ENCODE results near the gene ERBIN. TPM values are rescaled to one million over a fixed set of nuclear protein-coding genes. Genes with fewer than 3 reads are reported as not detected.

The ERBIN gene
- total RNA-seq, 1 experiment from 2014 or later: 143 TPM

GRCh38 chr5:66066826-66067225, 140.5 kb downstream of the ERBIN start:
- CTCF ChIA-PET: no interaction called here
- Histone ChIP-seq H3K27me3 (ENCODE audit: insufficient read depth, low read depth) (no peaks in the 10 kb centered on the region), H3K4me3 (no peak overlapping the region), H3K9me3 (ENCODE audit: insufficient read depth, low read depth) (no peaks in the 10 kb centered on the region), H3K4me1 (replicated peaks; ENCODE audit: insufficient read depth) (no peaks in the 10 kb centered on the region), H3K9me2 (ENCODE audit: insufficient read depth) (no peaks in the 10 kb centered on the region), H2AFZ (no peak overlapping the region), H3K27ac (no peak overlapping the region), H3K4me2 (no peak overlapping the region), H3K36me3 (ENCODE audit: low read depth) (peaks cover 18% of the 10 kb centered on the region; the same call in 1 of the 2 replicates), H3F3A (ENCODE audit: insufficient read depth, low read depth) (peaks cover 19% of the 10 kb centered on the region), H4K20me1 (ENCODE audit: insufficient read depth) (peaks cover 27% of the 10 kb centered on the region), H3K79me2 (ENCODE audit: low read depth) (peaks cover 16% of the 10 kb centered on the region)
- no TSS peak for BruUV-seq (replicated peaks)
- POLR2A ChIA-PET (ENCODE audit: unreplicated experiment): no interaction called here
- TF ChIP-seq CTCF (conservative IDR thresholded peaks at IDR 0.05): no peak
- TF ChIP-seq EZH2 (IDR thresholded peaks at IDR 0.05; ENCODE audit: low read depth): no peak
- intact Hi-C loops (cut with micrococcal nuclease; ENCODE audit: unreplicated experiment): no loop called here
- DNase-seq: no peak

GRCh38 chr5:66072031-66072430, 145.7 kb downstream of the ERBIN start:
- Histone ChIP-seq H3K4me1 (replicated peaks; ENCODE audit: insufficient read depth) (no peaks in the 10 kb centered on the region), H3K27me3 (ENCODE audit: insufficient read depth, low read depth) (no peaks in the 10 kb centered on the region), H3K79me2 (ENCODE audit: low read depth) (0 out of 2 replicates have a peak, but pooled peaks cover 3% of the 10 kb centered on the region), H3K4me3 (no peak overlapping the region), H4K20me1 (ENCODE audit: insufficient read depth) (peaks cover 18% of the 10 kb centered on the region), H3K9me2 (ENCODE audit: insufficient read depth) (no peaks in the 10 kb centered on the region), H3K36me3 (ENCODE audit: low read depth) (peaks cover 24% of the 10 kb centered on the region; the same call in 1 of the 2 replicates), H3K4me2 (no peak overlapping the region), H3K9me3 (ENCODE audit: insufficient read depth, low read depth) (no peaks in the 10 kb centered on the region), H3F3A (ENCODE audit: insufficient read depth, low read depth) (peaks cover 18% of the 10 kb centered on the region; the same call in 1 of the 2 replicates), H3K27ac (no peak overlapping the region), H2AFZ (no peak overlapping the region)
- DNase-seq: no peak
- no TSS peak for BruUV-seq (replicated peaks)
- no peak for TF ChIP-seq EZH2 (IDR thresholded peaks at IDR 0.05; ENCODE audit: low read depth)
- no peak for TF ChIP-seq CTCF (conservative IDR thresholded peaks at IDR 0.05)
- POLR2A ChIA-PET (ENCODE audit: unreplicated experiment): no interaction called here
- intact Hi-C loops (cut with micrococcal nuclease; ENCODE audit: unreplicated experiment): no loop called here
- CTCF ChIA-PET: no interaction called here

- H2AFZ ChIP-seq: no peak overlapping the region
- H3K27me3 ChIP-seq (ENCODE audit: insufficient read depth, low read depth): no peaks in the 10 kb centered on the region
- H3K79me2 ChIP-seq (ENCODE audit: low read depth): no peaks in the 10 kb centered on the region
- no peak overlapping the region for H3K4me2 ChIP-seq
- no peaks in the 10 kb centered on the region for H3K4me1 ChIP-seq (replicated peaks; ENCODE audit: insufficient read depth)
- TF ChIP-seq CTCF (conservative IDR thresholded peaks at IDR 0.05) (no peak), EZH2 (IDR thresholded peaks at IDR 0.05; ENCODE audit: low read depth) (no peak)
- H3K36me3 ChIP-seq (ENCODE audit: low read depth): peaks cover 25% of the 10 kb centered on the region
- intact Hi-C loops (cut with micrococcal nuclease; ENCODE audit: unreplicated experiment): no loop called here
- BruUV-seq (replicated peaks): no TSS peak
- peaks cover 10% of the 10 kb centered on the region; the same call in 1 of the 2 replicates for H4K20me1 ChIP-seq (ENCODE audit: insufficient read depth)
- peaks cover 11% of the 10 kb centered on the region; the same call in 1 of the 2 replicates for H3F3A ChIP-seq (ENCODE audit: insufficient read depth, low read depth)
- DNase-seq: no peak
- CTCF ChIA-PET: interaction anchor here (0.7 kb wide), 1 partner anchor 79 kb away, joined by 3 read pairs; no protein-coding TSS in a partner anchor
- no peak overlapping the region for H3K4me3 ChIP-seq
- no peaks in the 10 kb centered on the region for H3K9me2 ChIP-seq (ENCODE audit: insufficient read depth)
- POLR2A ChIA-PET (ENCODE audit: unreplicated experiment): no interaction called here
- H3K27ac ChIP-seq: no peak overlapping the region
- H3K9me3 ChIP-seq (ENCODE audit: insufficient read depth, low read depth): no peaks in the 10 kb centered on the region
Measured at GRCh38 chr5:66074901-66075300, 148.5 kb downstream of the ERBIN start.

Measured in PC-9 (cell line).